Measurements from ENCODE around the gene RNF141.

RNF141 gene

GRCh38 chr11:10484461-10485180 lies 56.4 kb downstream of the RNF141 start:
- Histone ChIP-seq H3K4me2 (ENCODE audit: low read depth, low read length) (no peak overlapping the region), H2AFZ (ENCODE audit: low read length) (no peak overlapping the region), H3K9me3 (replicated peaks; ENCODE audit: insufficient read depth, low read length) (no peaks in the 10 kb centered on the region), H3K27me3 (replicated peaks; ENCODE audit: insufficient read depth, low read length) (no peaks in the 10 kb centered on the region), H3F3A (ENCODE audit: insufficient read depth, low read length) (peaks cover 6% of the 10 kb centered on the region), H3K79me2 (ENCODE audit: low read length) (no peaks in the 10 kb centered on the region), H3K4me3 (ENCODE audit: low read length) (no peak overlapping the region), H3K27ac (ENCODE audit: low read length) (no peak overlapping the region), H3K4me1 (ENCODE audit: low read length) (peaks cover 18% of the 10 kb centered on the region), H3K36me3 (replicated peaks; ENCODE audit: insufficient read depth, low read length) (no peaks in the 10 kb centered on the region), H3K9me2 (replicated peaks; ENCODE audit: insufficient read depth, low read length) (no peaks in the 10 kb centered on the region), H3K9ac (ENCODE audit: low read length) (no peak overlapping the region), H4K20me1 (ENCODE audit: insufficient read depth, low read length) (no peaks in the 10 kb centered on the region)
- TF ChIP-seq EZH2phosphoT487 (IDR thresholded peaks at IDR 0.05; ENCODE audit: low read length) (no peak), EZH2 (optimal IDR thresholded peaks at IDR 0.05; ENCODE audit: low read depth, low read length) (no peak), CTCF (IDR thresholded peaks at IDR 0.05; ENCODE audit: low read length) (no peak)
- no peak for DNase-seq

GRCh38 chr11:10483584-10483983 lies 57.4 kb downstream of the RNF141 start:
- Histone ChIP-seq H3K9ac (ENCODE audit: low read length) (no peak overlapping the region), H2AFZ (ENCODE audit: low read length) (no peak overlapping the region), H3K4me2 (ENCODE audit: low read depth, low read length) (no peak overlapping the region), H3K9me2 (replicated peaks; ENCODE audit: insufficient read depth, low read length) (no peaks in the 10 kb centered on the region), H3K27me3 (replicated peaks; ENCODE audit: insufficient read depth, low read length) (no peaks in the 10 kb centered on the region), H3F3A (ENCODE audit: insufficient read depth, low read length) (no peaks in the 10 kb centered on the region), H3K27ac (ENCODE audit: low read length) (no peak overlapping the region), H3K4me3 (ENCODE audit: low read length) (no peak overlapping the region), H3K79me2 (ENCODE audit: low read length) (no peaks in the 10 kb centered on the region), H3K9me3 (replicated peaks; ENCODE audit: insufficient read depth, low read length) (no peaks in the 10 kb centered on the region), H4K20me1 (ENCODE audit: insufficient read depth, low read length) (no peaks in the 10 kb centered on the region), H3K36me3 (replicated peaks; ENCODE audit: insufficient read depth, low read length) (no peaks in the 10 kb centered on the region), H3K4me1 (ENCODE audit: low read length) (peaks cover 8% of the 10 kb centered on the region)
- TF ChIP-seq CTCF (IDR thresholded peaks at IDR 0.05; ENCODE audit: low read length) (no peak), EZH2 (optimal IDR thresholded peaks at IDR 0.05; ENCODE audit: low read depth, low read length) (no peak), EZH2phosphoT487 (IDR thresholded peaks at IDR 0.05; ENCODE audit: low read length) (no peak)
- no peak for DNase-seq

- no peak for DNase-seq
- H2AFZ ChIP-seq (ENCODE audit: low read length), result no peak overlapping the region
- no peaks in the 10 kb centered on the region for H3K36me3 ChIP-seq (replicated peaks; ENCODE audit: insufficient read depth, low read length)
- TF ChIP-seq EZH2 (optimal IDR thresholded peaks at IDR 0.05; ENCODE audit: low read depth, low read length) (no peak), EZH2phosphoT487 (IDR thresholded peaks at IDR 0.05; ENCODE audit: low read length) (no peak), CTCF (IDR thresholded peaks at IDR 0.05; ENCODE audit: low read length) (no peak)
- no peaks in the 10 kb centered on the region for H3K9me3 ChIP-seq (replicated peaks; ENCODE audit: insufficient read depth, low read length)
- H3K4me2 ChIP-seq (ENCODE audit: low read depth, low read length), result no peak overlapping the region
- H3K9ac ChIP-seq (ENCODE audit: low read length), result no peak overlapping the region
- H3F3A ChIP-seq (ENCODE audit: insufficient read depth, low read length), result no peaks in the 10 kb centered on the region
- H4K20me1 ChIP-seq (ENCODE audit: insufficient read depth, low read length), result no peaks in the 10 kb centered on the region
- H3K9me2 ChIP-seq (replicated peaks; ENCODE audit: insufficient read depth, low read length), result no peaks in the 10 kb centered on the region
- H3K4me3 ChIP-seq (ENCODE audit: low read length), result no peak overlapping the region
- no peaks in the 10 kb centered on the region for H3K79me2 ChIP-seq (ENCODE audit: low read length)
- no peaks in the 10 kb centered on the region for H3K27me3 ChIP-seq (replicated peaks; ENCODE audit: insufficient read depth, low read length)
- H3K4me1 ChIP-seq (ENCODE audit: low read length), result peaks cover 4% of the 10 kb centered on the region
- H3K27ac ChIP-seq (ENCODE audit: low read length), result no peak overlapping the region
These were observed 57.8 kb downstream of the RNF141 start for GRCh38 chr11:10483174-10483573.

Measured in MM.1S (cell line).